ENCODE data around the gene PFDN6.

Gene PFDN6

DNA sequence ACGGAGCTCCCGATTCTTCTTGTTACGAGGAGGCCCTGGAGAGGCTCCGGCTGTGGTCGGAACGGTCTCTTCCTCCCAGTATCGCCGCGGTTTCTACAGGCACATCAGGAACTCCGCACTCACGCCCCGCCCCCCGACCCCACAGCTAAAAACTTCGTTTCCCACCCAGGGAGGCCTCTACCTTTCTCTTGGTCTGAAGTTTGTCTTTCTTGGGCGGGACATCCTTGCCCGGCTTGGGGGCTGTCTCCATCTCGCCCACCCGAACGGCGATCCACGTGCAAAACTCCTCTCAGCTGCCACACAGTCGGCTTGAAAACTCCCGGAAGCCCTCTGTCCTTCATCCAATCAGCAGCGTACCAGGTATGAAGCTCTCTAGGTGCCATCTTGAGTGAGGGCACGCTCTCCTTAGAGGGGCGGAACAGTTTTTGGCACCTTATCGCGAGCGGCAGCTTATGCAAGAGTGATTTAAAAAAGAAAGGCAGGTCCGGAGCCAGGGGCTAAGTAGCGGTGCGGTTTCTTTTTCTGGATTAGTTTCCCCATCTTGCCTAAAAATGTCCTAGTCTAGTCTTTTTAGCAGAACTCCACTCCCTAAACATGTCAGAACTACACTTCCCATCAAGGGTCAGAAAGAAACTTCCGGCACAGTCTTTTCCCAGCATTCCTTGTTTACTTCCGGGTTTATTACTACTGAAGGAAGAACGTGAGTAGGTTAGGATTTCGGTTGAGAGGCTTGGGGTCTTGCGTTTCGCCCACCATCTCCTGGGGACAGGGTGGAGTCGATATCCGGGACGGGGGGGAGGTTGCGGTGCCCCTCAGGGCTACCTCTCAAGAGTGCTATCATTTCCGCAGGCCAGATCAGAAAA, at the start of gene PFDN6, which contains the start of gene WDR46:
PFDN6 (plus strand) TSS at position 681 of the 863 bp plus-strand sequence. CDS start 256 bp downstream, outside the sequence.
WDR46 (minus strand) TSS at position 319 of the 863 bp plus-strand sequence; CDS start at position 250, 69 bp downstream.
- H3K27ac ChIP-seq: peak within 1 kb of the TSS; percentile 78
- H3K36me3 ChIP-seq: peaks cover 33% of the 10 kb centered on the region
- H3K9me3 ChIP-seq: no peaks in the 10 kb centered on the region
- no peaks in the 10 kb centered on the region for H3K27me3 ChIP-seq
- H3K4me1 ChIP-seq (ENCODE audit: control insufficient read depth in 1 of 2, insufficient read depth in 1 of 2, low read depth in 1 of 2, low read length in 1 of 2): peaks cover 22 to 23% of the 10 kb centered on the region in 2 experiments
- TF ChIP-seq, protein P1, sequence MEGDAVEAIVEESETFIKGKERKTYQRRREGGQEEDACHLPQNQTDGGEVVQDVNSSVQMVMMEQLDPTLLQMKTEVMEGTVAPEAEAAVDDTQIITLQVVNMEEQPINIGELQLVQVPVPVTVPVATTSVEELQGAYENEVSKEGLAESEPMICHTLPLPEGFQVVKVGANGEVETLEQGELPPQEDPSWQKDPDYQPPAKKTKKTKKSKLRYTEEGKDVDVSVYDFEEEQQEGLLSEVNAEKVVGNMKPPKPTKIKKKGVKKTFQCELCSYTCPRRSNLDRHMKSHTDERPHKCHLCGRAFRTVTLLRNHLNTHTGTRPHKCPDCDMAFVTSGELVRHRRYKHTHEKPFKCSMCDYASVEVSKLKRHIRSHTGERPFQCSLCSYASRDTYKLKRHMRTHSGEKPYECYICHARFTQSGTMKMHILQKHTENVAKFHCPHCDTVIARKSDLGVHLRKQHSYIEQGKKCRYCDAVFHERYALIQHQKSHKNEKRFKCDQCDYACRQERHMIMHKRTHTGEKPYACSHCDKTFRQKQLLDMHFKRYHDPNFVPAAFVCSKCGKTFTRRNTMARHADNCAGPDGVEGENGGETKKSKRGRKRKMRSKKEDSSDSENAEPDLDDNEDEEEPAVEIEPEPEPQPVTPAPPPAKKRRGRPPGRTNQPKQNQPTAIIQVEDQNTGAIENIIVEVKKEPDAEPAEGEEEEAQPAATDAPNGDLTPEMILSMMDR (IDR thresholded peaks at IDR 0.05): peak; percentile 6
- peak within 1 kb of the TSS; percentile 98 to 99 for H3K4me3 ChIP-seq (ENCODE audit: low read depth in 1 of 2, low read length in 1 of 2)

DNA sequence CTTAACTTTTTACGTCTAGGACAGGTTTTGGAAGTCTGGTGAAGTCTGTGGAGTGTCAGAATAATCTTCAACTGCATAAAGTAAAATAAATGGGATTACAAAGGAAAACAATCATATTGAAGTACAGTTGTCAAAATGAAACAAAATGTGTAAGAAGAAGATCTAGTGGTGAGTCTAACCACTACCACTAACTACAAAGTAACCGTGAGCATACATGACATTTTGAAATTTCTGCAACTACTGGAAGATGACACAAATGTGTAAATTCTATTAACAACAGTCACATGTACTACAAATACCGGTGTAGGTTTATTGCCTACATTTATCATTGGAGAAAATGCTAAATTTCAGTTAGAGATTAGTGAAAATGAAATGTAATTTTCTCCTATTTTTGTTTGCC, 47.4 kb upstream of the PFDN6 start:
- no peaks in the 10 kb centered on the region for H3K36me3 ChIP-seq
- no peaks in the 10 kb centered on the region for H3K4me1 ChIP-seq (ENCODE audit: control insufficient read depth in 1 of 2, insufficient read depth in 1 of 2, low read depth in 1 of 2, low read length in 1 of 2)
- TF ChIP-seq, protein P1 (IDR thresholded peaks at IDR 0.05): no peak
- peaks cover 64% of the 10 kb centered on the region for H3K27me3 ChIP-seq
- no peak overlapping the region for H3K27ac ChIP-seq
- H3K9me3 ChIP-seq: no peaks in the 10 kb centered on the region
- H3K4me3 ChIP-seq (ENCODE audit: low read depth in 1 of 2, low read length in 1 of 2): no peak overlapping the region

DNA sequence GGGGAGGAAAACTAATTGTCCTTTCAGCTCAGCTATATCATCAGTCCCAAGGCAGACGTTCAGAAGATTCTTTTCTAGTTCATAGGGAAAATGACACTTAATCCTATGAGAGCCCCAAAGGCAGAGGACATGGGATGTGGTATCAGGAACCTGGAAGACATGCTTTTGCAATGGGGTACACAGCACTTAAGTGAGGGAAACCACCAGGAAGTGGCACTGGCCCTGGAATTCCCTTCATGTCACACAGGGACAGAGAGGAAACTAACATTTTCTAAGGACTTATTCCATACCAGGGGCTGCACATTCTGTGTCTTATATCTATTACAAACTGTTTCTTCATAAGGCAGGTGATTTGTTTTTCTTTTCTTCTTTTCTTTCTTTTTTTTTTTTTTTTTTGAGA, 45.9 kb upstream of the PFDN6 start:
- Histone ChIP-seq H3K4me3 (ENCODE audit: low read depth in 1 of 2, low read length in 1 of 2) (no peak overlapping the region), H3K9me3 (no peaks in the 10 kb centered on the region), H3K27ac (no peak overlapping the region), H3K27me3 (peaks cover 76% of the 10 kb centered on the region), H3K36me3 (no peaks in the 10 kb centered on the region), H3K4me1 (ENCODE audit: control insufficient read depth in 1 of 2, insufficient read depth in 1 of 2, low read depth in 1 of 2, low read length in 1 of 2) (peaks cover 7 to 8% of the 10 kb centered on the region in 2 experiments)
- TF ChIP-seq, protein P1 (IDR thresholded peaks at IDR 0.05): no peak

DNA sequence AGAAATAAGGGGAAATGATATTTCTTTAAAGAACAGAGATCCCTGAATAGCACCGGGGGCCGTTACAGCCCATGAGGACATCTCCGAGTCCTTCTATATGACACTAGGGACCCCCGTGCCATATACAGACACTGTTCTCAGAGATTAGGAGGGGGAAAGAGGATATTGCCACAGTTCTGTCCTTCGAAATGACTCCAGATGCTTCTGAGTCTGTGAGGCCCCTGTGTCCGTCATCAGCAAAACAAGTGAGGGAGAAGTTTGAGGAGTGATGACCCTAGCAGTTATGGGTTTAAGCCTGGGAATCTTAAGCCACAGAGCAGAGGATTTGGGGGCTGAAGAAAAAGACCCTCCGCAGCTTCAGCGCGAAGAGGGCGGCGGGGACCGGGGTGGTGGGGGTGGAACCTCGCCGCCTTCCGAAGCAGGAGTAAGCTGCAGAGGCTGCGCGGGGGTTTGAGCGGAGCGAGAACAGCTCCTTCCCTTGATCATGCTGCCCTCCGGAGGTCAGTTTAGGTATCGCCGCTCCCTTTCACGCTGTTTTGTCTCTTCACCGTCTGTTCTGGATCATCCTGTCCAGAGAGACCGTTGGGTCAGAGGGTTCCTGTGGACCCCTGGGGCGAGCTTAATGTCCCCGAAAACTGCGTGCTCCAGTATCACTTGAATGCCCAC, 41.3 kb upstream of the PFDN6 start:
- TF ChIP-seq, protein P1 (IDR thresholded peaks at IDR 0.05): peak; percentile 96
- H3K9me3 ChIP-seq: no peaks in the 10 kb centered on the region
- H3K27ac ChIP-seq: peak overlapping the region; percentile 94
- peak overlapping the region; percentile 59 to 67 for H3K4me3 ChIP-seq (ENCODE audit: low read depth in 1 of 2, low read length in 1 of 2)
- peaks cover 23 to 24% of the 10 kb centered on the region in 2 experiments for H3K4me1 ChIP-seq (ENCODE audit: control insufficient read depth in 1 of 2, insufficient read depth in 1 of 2, low read depth in 1 of 2, low read length in 1 of 2)
- peaks cover 5% of the 10 kb centered on the region for H3K36me3 ChIP-seq
- H3K27me3 ChIP-seq: peaks cover 40% of the 10 kb centered on the region

DNA sequence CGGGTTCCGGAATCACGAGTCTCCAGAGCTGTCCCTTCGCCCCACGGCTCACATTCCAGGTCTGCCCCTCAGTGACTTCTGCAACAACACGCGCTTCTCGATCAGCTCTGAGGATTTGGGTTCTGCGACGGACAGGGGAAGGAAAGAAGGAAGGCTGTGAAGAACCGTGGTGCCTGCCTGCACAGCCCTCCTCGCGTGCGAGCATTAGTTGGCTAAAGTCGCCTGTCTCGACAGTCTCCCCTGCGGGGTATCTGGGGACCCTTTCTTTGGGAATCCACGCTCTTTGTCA, 40.8 kb upstream of the PFDN6 start:
- peak overlapping the region; percentile 94 for H3K27ac ChIP-seq
- no peaks in the 10 kb centered on the region for H3K9me3 ChIP-seq
- TF ChIP-seq, protein P1 (IDR thresholded peaks at IDR 0.05): no peak
- H3K4me3 ChIP-seq (ENCODE audit: low read depth in 1 of 2, low read length in 1 of 2): peak overlapping the region; percentile 59 to 67
- peaks cover 35% of the 10 kb centered on the region for H3K27me3 ChIP-seq
- peaks cover 23 to 24% of the 10 kb centered on the region in 2 experiments for H3K4me1 ChIP-seq (ENCODE audit: control insufficient read depth in 1 of 2, insufficient read depth in 1 of 2, low read depth in 1 of 2, low read length in 1 of 2)
- H3K36me3 ChIP-seq: peaks cover 5% of the 10 kb centered on the region
